HepG2 (cell line): ENCODE results near the gene CDC42EP4. TPM values are rescaled to one million over a fixed set of nuclear protein-coding genes. Genes with fewer than 3 reads are reported as not detected.

Experiments
- ERF ChIP-seq: IDR thresholded peaks from 2 replicates; pipeline ENCODE4 v1.6.1; 2018; ENCODE audit warnings: missing biosample characterization, missing genetic modification reagents
- FOXA3 ChIP-seq: IDR thresholded peaks from 2 replicates; pipeline ENCODE4 v1.6.1; 2016; ENCODE audit warnings: missing genetic modification reagents, missing compliant biosample characterization
- HNRNPUL1 ChIP-seq: fragments of 200-400 bp; formaldehyde crosslinking; IDR thresholded peaks from 2 replicates; pipeline ENCODE4 v1.6.1; 2017; ENCODE audit warnings: low read depth, mild to moderate bottlenecking, low read length, moderate library complexity
- KMT2B ChIP-seq: IDR thresholded peaks from 2 replicates; pipeline ENCODE4 v1.6.1; 2016; ENCODE audit warnings: missing genetic modification reagents, missing compliant biosample characterization
- MXD4 ChIP-seq: IDR thresholded peaks from 2 replicates; pipeline ENCODE4 v1.6.1; 2016; ENCODE audit warnings: mild to moderate bottlenecking, missing biosample characterization, missing genetic modification reagents
- MYPOP ChIP-seq: sonication (generic); formaldehyde crosslinking; IDR thresholded peaks from 2 replicates; pipeline ENCODE4 v1.8.1; 2023; ENCODE audit warnings: mild to moderate bottlenecking, moderate library complexity, missing genetic modification reagents
- NPAS2 ChIP-seq: sonication (generic); formaldehyde crosslinking; IDR thresholded peaks from 2 replicates; pipeline ENCODE4 v1.8.0; 2022; ENCODE audit warnings: mild to moderate bottlenecking, missing genetic modification reagents, borderline replicate concordance
- PCBP2 ChIP-seq: fragments of 200-400 bp; formaldehyde crosslinking; optimal IDR thresholded peaks from 2 replicates; pipeline ENCODE3; 2018; ENCODE audit warnings: low read length, low read depth; ENCODE audit not compliant: poor library complexity, severe bottlenecking
- ZBTB20 ChIP-seq: sonication (generic); formaldehyde crosslinking; IDR thresholded peaks from 2 replicates; pipeline ENCODE4 v1.8.1; 2023; ENCODE audit warnings: missing genetic modification reagents, low read depth, mild to moderate bottlenecking, borderline replicate concordance
- ZBTB26 ChIP-seq: IDR thresholded peaks from 2 replicates; pipeline ENCODE4 v1.6.1; 2016; ENCODE audit warnings: missing compliant biosample characterization, missing genetic modification reagents, borderline replicate concordance
- ZBTB34 ChIP-seq: sonication (generic); formaldehyde crosslinking; IDR thresholded peaks from 2 replicates; pipeline ENCODE4 v1.8.0; 2022; ENCODE audit warnings: mild to moderate bottlenecking, missing genetic modification reagents
- ZBTB7A ChIP-seq: sonication (generic); formaldehyde crosslinking; IDR thresholded peaks from 2 replicates; pipeline ENCODE4 v1.8.0; 2022; ENCODE audit warnings: mild to moderate bottlenecking, missing genetic modification reagents
- ZFP91 ChIP-seq: sonication (generic); formaldehyde crosslinking; IDR thresholded peaks from 2 replicates; pipeline ENCODE4 v1.9.0; 2022; ENCODE audit warnings: missing genetic modification reagents, mild to moderate bottlenecking, borderline replicate concordance
- ZMYM3 ChIP-seq: sonication (generic); formaldehyde crosslinking; IDR thresholded peaks from 2 replicates; pipeline ENCODE4 v1.5.1; 2020; ENCODE audit warnings: mild to moderate bottlenecking, missing genetic modification reagents
- ZNF281 ChIP-seq: sonication (generic); formaldehyde crosslinking; IDR thresholded peaks from 2 replicates; pipeline ENCODE4 v1.4.0; 2020; ENCODE audit warnings: missing genetic modification reagents, borderline replicate concordance
- ZNF33B ChIP-seq: sonication (generic); formaldehyde crosslinking; IDR thresholded peaks from 2 replicates; pipeline ENCODE4 v1.5.1; 2020; ENCODE audit warnings: mild to moderate bottlenecking, missing genetic modification reagents
- ZNF367 ChIP-seq: sonication (generic); formaldehyde crosslinking; IDR thresholded peaks from 2 replicates; pipeline ENCODE4 v1.4.0; 2020; ENCODE audit warnings: missing genetic modification reagents, borderline replicate concordance
- ZNF639 ChIP-seq: conservative IDR thresholded peaks from 2 replicates; pipeline ENCODE4 v1.6.1; 2018; ENCODE audit warnings: missing genetic modification reagents
- polyA plus RNA-seq, 8 experiments: library from polyadenylated mRNA; depleted of rRNA in 3 of 8; stranded (reverse) in 7 of 8; unstranded in 1 of 8; fragments of >200 nt; fragmentation: Illumina TruSeq in 4 of 8; extraction: Trizol in 4 of 8; gene quantifications; 2 replicates each; pipeline versions ENCODE4 v1.2.1 to v1.2.3, GENCODE V29; 2011 to 2016; ENCODE audit warnings: low read depth in 4 of 8, missing spikeins in 1 of 8, mixed read lengths in 1 of 8; ENCODE audit not compliant: insufficient read depth in 1 of 8
- total RNA-seq, 5 experiments: library from RNA; depleted of rRNA; stranded (reverse); fragments of >200 nt; fragmentation: Illumina TruSeq; extraction: Trizol; gene quantifications; 2 replicates each; pipeline ENCODE4 v1.2.3, GENCODE V29; 2016; ENCODE audit warnings: low read depth in 1 of 5

The CDC42EP4 gene
- total and polyA plus RNA-seq, 2 of the 13 experiments (the other 11 are each of a cell fraction or from before 2014, with no cell fraction given): 19.0 to 54.0 TPM

- TF ChIP-seq ZFP91: peak; percentile 72; the same call in 1 of the 2 replicates
- peak; percentile 94 for TF ChIP-seq ZNF281
- TF ChIP-seq PCBP2: no peak
- TF ChIP-seq ZNF639: no peak; the same call in 1 of the 2 replicates
- TF ChIP-seq ZBTB34: no peak
- TF ChIP-seq ZNF33B (CRISPR knock-in tag): 0 out of 2 replicates have a peak, but pooled peaks have one; percentile 8
- no peak for TF ChIP-seq ZNF367 (CRISPR knock-in tag)
- TF ChIP-seq KMT2B (CRISPR knock-in tag): peak; percentile 77
- TF ChIP-seq FOXA3 (CRISPR knock-in tag): peak; percentile 45
- no peak for TF ChIP-seq MYPOP (CRISPR knock-in tag)
- TF ChIP-seq NPAS2 (CRISPR knock-in tag): no peak
- TF ChIP-seq ZBTB26 (CRISPR knock-in tag): peak; percentile 97
- no peak; the same call in 1 of the 2 replicates for TF ChIP-seq MXD4 (CRISPR knock-in tag)
- no peak; the same call in none of the 2 replicates for TF ChIP-seq ZMYM3 (CRISPR knock-in tag)
- no peak; the same call in 1 of the 2 replicates for TF ChIP-seq ZBTB20 (CRISPR knock-in tag)
- TF ChIP-seq ERF (CRISPR knock-in tag): no peak; the same call in 1 of the 2 replicates
- TF ChIP-seq HNRNPUL1: no peak
- no peak; the same call in 1 of the 2 replicates for TF ChIP-seq ZBTB7A
These were observed 3.6 kb downstream of the CDC42EP4 start (continued) for GRCh38 chr17:73308017-73308823.
